22Rv1 (cell line): Measurements from ENCODE around the gene USP12.
"Not testable (repeated sequence)": the region's sequence is repeated elsewhere in the genome, so short reads cannot be mapped to it uniquely, and the experiment has no call there.

Source experiments
- H3K27ac ChIP-seq: fragments of 450-650 bp; 2 replicates; pipeline ENCODE4 v1.5.1; 2017
- CTCF ChIP-seq: fragments of 450-650 bp; IDR thresholded peaks from 2 replicates; pipeline ENCODE4 v1.5.1; 2017; ENCODE audit warnings: mild to moderate bottlenecking
- ZFX ChIP-seq: fragments of 450-650 bp; IDR thresholded peaks from 2 replicates; pipeline ENCODE4 v1.6.1; 2017; ENCODE audit warnings: antibody characterized with exemption, borderline replicate concordance

The USP12 gene

GRCh38 chr13:27125357-27126282 lies 46.0 kb downstream of the USP12 start:
- TF ChIP-seq ZFX (no peak), CTCF (no peak)
- H3K27ac ChIP-seq: no peak overlapping the region

- no peak overlapping the region for H3K27ac ChIP-seq
- TF ChIP-seq CTCF (no peak), ZFX (no peak)
Observed at GRCh38 chr13:27124571-27124970, 47.0 kb downstream of the USP12 start.

- H3K27ac ChIP-seq: not testable (repeated sequence)
Observed at GRCh38 chr13:27123445-27123844, 48.2 kb downstream of the USP12 start.

GRCh38 chr13:27122036-27122435 lies 49.6 kb downstream of the USP12 start:
- TF ChIP-seq ZFX: no peak
- no peak for TF ChIP-seq CTCF
- no peak overlapping the region for H3K27ac ChIP-seq

GRCh38 chr13:27120811-27121210 lies 50.8 kb downstream of the USP12 start:
- H3K27ac ChIP-seq: no peak overlapping the region
- TF ChIP-seq CTCF: no peak
- TF ChIP-seq ZFX: no peak

- H3K27ac ChIP-seq: no peak overlapping the region
- TF ChIP-seq CTCF (no peak), ZFX (no peak)
Observed at GRCh38 chr13:27120011-27120410, 51.6 kb downstream of the USP12 start.

GRCh38 chr13:27118428-27119054 lies 53.1 kb downstream of the USP12 start:
- H3K27ac ChIP-seq: no peak overlapping the region
- TF ChIP-seq ZFX (no peak), CTCF (no peak)
